Spinal cord (tissue), 10 donors: ENCODE measurements around the gene RNF4. TPM values are rescaled to one million over a fixed set of nuclear protein-coding genes. Genes with fewer than 3 reads are reported as not detected.
A peak's percentile ranks its signal among the peaks of the same experiment; 100 is the strongest.
"Not testable (repeated sequence)": the region's sequence is repeated elsewhere in the genome, so short reads cannot be mapped to it uniquely, and the experiment has no call there.

Experiments used
- DNase-seq, 6 donors: peaks; one replicate each; pipeline versions ENCODE4 v3.0.0 to v3.0.0-alpha.2; 2013 to 2015; ENCODE audit warnings: low spot score in 6 of 6, low read depth in 4 of 6
- H3K27ac ChIP-seq: one replicate; pipeline ENCODE4 v1.5.1; 2013; ENCODE audit warnings: low read depth, low read length, control low read depth
- H3K27me3 ChIP-seq: one replicate; pipeline ENCODE4 v1.6.1; 2013; ENCODE audit warnings: low read length; ENCODE audit not compliant: control insufficient read depth, insufficient read depth
- H3K36me3 ChIP-seq: one replicate; pipeline ENCODE4 v1.6.1; 2013; ENCODE audit warnings: low read length; ENCODE audit not compliant: control insufficient read depth, insufficient read depth
- H3K4me1 ChIP-seq: one replicate; pipeline ENCODE4 v1.6.1; 2013; ENCODE audit warnings: low read length; ENCODE audit not compliant: control insufficient read depth, insufficient read depth
- H3K4me3 ChIP-seq: one replicate; pipeline ENCODE4 v1.5.1; 2013; ENCODE audit warnings: low read depth, low read length, control low read depth
- H3K9me3 ChIP-seq: one replicate; pipeline ENCODE4 v1.6.1; 2013; ENCODE audit warnings: low read length; ENCODE audit not compliant: control insufficient read depth, insufficient read depth
- WGBS: methylation state at CpG from one replicate; pipeline ENCODE4 v1.1.5; 2013; ENCODE audit warnings: missing lambda C conversion rate; ENCODE audit not compliant: insufficient coverage; 5-methylcytosine and 5-hydroxymethylcytosine counted together
- polyA plus RNA-seq, 2 donors: library from polyadenylated mRNA; unstranded; fragments of 120-200 nt; gene quantifications; one replicate each; pipeline ENCODE4 v1.2.1, GENCODE V29; 2013; ENCODE audit not compliant: insufficient read length in 2 of 2
- total RNA-seq, 2 donors: library from RNA; depleted of rRNA in 1 of 2; stranded (reverse); fragments of 120-200 nt in 1 of 2; fragments of >200 nt in 1 of 2; gene quantifications; one replicate each; pipeline versions ENCODE4 v1.2.3 to v1.2.4, GENCODE V29; 2013 to 2014
- donor health status: healthy.

The RNF4 gene
- total and polyA plus RNA-seq, 4 donors: 41.0 to 67.0 (median 53.8) TPM

GRCh38 chr4:2515830-2516550, 47.1 kb downstream of the RNF4 start:
- 64% methylated on average over 2 of the region's 4 CpGs for WGBS
- H3K27ac ChIP-seq: no peak overlapping the region
- no peaks in the 10 kb centered on the region for H3K9me3 ChIP-seq
- DNase-seq: no peak
- no peaks in the 10 kb centered on the region for H3K27me3 ChIP-seq
- H3K4me1 ChIP-seq: no peaks in the 10 kb centered on the region
- no peak overlapping the region for H3K4me3 ChIP-seq
- peaks cover 46% of the 10 kb centered on the region for H3K36me3 ChIP-seq

DNA sequence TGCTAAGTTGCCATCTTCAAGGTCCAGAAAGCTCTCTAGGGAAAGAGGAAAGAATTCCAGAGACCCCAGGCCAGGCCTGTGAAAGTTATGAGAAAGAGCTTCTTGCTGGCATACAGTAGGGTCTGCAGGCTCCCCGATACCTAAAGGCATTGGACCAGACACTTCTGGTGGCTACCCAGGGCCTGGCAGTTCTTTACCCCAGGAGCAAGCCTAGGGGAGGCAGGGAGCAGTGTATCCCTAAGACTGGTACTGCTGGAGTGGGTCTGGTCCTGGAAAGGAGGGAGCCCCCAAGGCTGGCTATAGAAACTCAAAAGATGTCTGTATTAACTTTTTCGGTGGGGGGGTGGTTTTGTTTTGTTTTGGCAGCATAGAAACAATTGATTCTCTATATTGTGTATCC, 47.7 kb downstream of the RNF4 start:
- WGBS: 100% methylated on average over 1 of the region's 2 CpGs

GRCh38 chr4:2526559-2526958, 57.7 kb downstream of the RNF4 start:
- no peak for DNase-seq
- Histone ChIP-seq H3K9me3 (no peaks in the 10 kb centered on the region), H3K4me3 (no peak overlapping the region), H3K27me3 (no peaks in the 10 kb centered on the region), H3K36me3 (no peaks in the 10 kb centered on the region), H3K27ac (no peak overlapping the region), H3K4me1 (no peaks in the 10 kb centered on the region)
- WGBS: 100% methylated on average over 3 of the region's 9 CpGs

More for the DNA sequence above, 47.7 kb downstream of the RNF4 start:
- Histone ChIP-seq H3K4me3 (no peak overlapping the region), H3K9me3 (no peaks in the 10 kb centered on the region), H3K36me3 (peaks cover 45% of the 10 kb centered on the region), H3K4me1 (no peaks in the 10 kb centered on the region), H3K27ac (no peak overlapping the region), H3K27me3 (no peaks in the 10 kb centered on the region)
- no peak for DNase-seq

DNA sequence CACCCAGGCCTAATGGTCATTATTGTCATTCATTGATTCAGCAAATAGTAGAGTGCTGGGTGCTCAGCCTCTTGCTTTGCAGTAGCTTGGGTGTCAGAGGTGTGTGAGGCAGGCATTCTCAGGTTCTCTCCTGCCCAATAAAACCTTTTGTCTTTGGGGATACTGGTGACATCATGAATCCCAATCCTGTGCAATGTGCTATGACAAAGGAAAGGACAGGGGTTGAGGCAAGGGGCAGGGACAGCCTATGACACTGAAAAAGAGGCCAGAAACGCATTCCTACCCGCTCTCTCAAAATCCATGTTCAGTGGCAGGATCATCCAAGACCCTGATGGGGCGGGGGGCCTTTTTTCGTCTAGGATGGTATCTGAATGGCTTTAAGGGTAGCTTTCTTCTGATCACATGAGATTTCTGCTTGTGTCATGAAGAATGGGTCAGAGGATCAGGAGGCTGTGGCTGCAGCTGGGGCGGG, 66.0 kb downstream of the RNF4 start:
- 58% methylated on average over 4 of the region's 5 CpGs for WGBS
- peak in 2 of 6 donors; percentile 0 to 6 for DNase-seq
- no peaks in the 10 kb centered on the region for H3K9me3 ChIP-seq
- H3K4me1 ChIP-seq: peaks cover 26% of the 10 kb centered on the region
- H3K27me3 ChIP-seq: no peaks in the 10 kb centered on the region
- peaks cover 4% of the 10 kb centered on the region for H3K36me3 ChIP-seq
- peak overlapping the region; percentile 62 for H3K4me3 ChIP-seq
- peak overlapping the region; percentile 94 for H3K27ac ChIP-seq

DNA sequence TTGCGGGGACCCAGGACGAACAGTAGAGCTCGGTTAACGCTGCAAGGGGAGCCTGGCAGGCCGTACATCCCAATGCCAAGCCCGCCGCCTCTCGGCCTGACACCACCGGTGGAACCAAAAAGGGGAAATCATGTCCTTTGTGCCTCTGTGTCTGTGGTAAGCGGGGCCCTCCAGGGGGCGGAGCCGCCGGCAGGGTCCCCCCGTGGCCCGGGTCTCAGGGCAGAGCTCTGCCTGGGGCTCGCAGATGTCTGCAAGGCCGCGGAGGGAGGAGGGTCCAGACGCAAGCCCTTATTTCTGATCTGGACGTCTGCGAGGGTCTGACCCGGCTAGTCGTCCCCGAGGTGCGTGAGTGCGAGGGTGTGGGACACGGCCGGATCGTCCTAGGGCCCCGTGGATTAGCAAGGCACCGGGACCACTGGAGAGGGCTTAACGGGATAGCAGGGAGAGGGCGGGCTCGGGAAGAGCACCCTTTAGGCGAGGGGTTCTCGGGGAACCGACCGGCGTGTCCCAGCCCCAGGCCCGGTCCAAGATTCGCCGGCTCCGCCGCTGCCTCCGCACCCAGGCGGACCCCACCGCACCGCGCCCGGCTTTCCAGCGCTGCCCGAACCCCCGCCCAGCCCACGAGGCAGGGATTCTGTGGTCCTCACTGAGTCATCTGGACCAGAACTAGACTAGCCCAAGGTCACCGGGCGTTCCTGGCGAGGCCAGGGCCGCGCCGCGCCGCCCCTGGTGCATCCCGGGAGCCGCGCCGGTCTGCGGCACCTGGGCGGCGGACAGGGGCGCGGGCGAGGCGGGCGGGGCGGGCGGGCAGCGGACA, 66.7 kb downstream of the RNF4 start:
- no peaks in the 10 kb centered on the region for H3K9me3 ChIP-seq
- WGBS: under 1% methylated on average over 77 of the region's 77 CpGs
- peak overlapping the region; percentile 94 for H3K27ac ChIP-seq
- H3K36me3 ChIP-seq: peaks cover 5% of the 10 kb centered on the region
- DNase-seq: peak; percentile 24 to 83 (median 32)
- H3K27me3 ChIP-seq: no peaks in the 10 kb centered on the region
- H3K4me3 ChIP-seq: peak overlapping the region; percentile 62
- peaks cover 26% of the 10 kb centered on the region for H3K4me1 ChIP-seq

GRCh38 chr4:2536193-2537010, 67.5 kb downstream of the RNF4 start, which contains the start of gene FAM193A:
Gene FAM193A, plus strand, starts transcription at chr4:2536647. Its CDS starts 269 bp downstream, at chr4:2536916.
- Histone ChIP-seq H3K4me3 (peak within 1 kb of the TSS; percentile 62), H3K27ac (peak within 1 kb of the TSS; percentile 94), H3K36me3 (peaks cover 5% of the 10 kb centered on the region), H3K4me1 (peaks cover 26% of the 10 kb centered on the region), H3K9me3 (no peaks in the 10 kb centered on the region), H3K27me3 (no peaks in the 10 kb centered on the region)
- WGBS: under 1% methylated on average over 87 of the region's 106 CpGs
- peak; percentile 92 to 100 (median 98) for DNase-seq

DNA sequence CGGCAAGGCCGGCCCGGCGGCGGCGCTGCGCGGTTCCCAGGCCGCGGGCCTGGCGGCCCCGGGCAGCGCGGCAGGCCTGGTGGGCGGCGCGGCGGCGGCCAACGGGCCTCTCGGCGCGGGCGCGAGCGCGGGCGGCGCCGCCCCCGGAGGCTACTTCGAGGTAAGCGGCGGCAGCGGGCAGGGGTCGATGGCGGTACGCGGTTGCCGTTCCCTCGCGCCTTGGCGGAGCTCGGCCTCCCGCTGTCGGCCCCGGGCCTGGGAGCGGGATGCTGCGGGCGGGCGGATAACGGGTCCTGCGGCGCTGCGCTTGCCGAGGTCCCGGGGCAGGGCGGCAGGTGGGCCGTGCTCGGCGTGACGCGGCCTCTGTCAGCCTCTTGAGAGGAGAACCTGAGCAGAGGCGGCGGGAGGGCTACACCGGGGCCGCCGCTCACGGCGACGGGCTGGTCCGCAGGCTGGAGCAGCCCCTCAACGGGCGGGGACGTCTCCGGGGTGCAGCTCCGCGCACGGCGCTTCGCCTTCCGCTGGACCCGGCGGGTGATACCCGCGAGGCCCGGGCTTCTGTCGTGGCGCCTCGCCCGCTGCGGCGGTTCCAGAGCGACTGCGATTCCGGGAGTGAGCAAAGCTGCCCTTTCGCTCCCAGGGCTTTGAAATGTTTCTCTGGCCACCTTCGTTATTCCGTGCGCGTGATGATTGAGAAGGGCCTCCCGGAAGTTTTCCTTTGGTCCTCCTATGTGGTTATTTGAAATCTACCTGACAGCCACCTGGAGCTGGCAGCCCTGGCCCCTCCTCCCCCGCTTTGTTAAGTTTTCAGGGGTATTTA, 68.3 kb downstream of the RNF4 start:
- WGBS: under 1% methylated on average over 102 of the region's 103 CpGs
- Histone ChIP-seq H3K27me3 (no peaks in the 10 kb centered on the region), H3K9me3 (no peaks in the 10 kb centered on the region), H3K27ac (peak overlapping the region; percentile 43), H3K36me3 (peaks cover 5% of the 10 kb centered on the region), H3K4me1 (peaks cover 26% of the 10 kb centered on the region), H3K4me3 (peak overlapping the region; percentile 62)
- DNase-seq: peak; percentile 2 to 72 (median 14)

DNA sequence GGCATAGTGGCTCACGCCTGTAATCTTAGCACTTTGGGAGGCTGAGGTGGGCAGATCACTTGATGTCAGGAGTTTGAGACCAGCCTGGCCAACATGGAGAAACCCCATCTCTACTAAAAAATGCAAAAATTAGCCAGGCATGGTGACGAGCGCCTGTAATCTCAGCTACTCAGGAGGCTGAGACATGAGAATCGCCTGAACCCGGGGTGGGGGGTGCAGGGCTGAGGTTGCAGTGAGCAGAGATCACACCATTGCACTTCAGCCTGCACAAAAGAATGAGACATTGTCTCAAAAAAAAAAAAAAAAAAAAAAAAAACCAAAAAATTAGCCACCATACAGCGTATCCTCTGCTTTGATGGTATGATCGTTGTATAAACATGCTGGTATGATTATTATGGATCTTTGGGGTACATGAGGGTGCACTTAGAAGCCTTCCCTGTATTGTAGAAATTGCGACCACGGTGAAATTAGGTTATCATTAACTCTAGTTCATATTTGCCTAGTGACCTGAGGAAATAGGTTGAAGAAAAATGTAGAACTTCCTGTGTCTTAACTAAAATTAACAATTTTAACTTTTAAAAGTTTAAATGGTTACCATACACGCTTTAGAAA, 74.8 kb downstream of the RNF4 start:
- not testable (repeated sequence) for H3K4me1 ChIP-seq, H3K27ac ChIP-seq, H3K4me3 ChIP-seq, DNase-seq, H3K36me3 ChIP-seq, H3K27me3 ChIP-seq, H3K9me3 ChIP-seq
- 89% methylated on average over 1 of the region's 10 CpGs for WGBS
